ENCODE results near the gene HS6ST1. TPM values are rescaled to one million over a fixed set of nuclear protein-coding genes. Genes with fewer than 3 reads are reported as not detected.

HS6ST1 gene
- total and polyA plus RNA-seq, 4 donors = 17.9 to 31.9 (median 25.4) TPM

- H3K27ac ChIP-seq (ENCODE audit: low read depth in 1 of 2, low read length in 2 of 2) = peak overlapping the region; percentile 71 to 74
- H3K9me3 ChIP-seq (ENCODE audit: control insufficient read depth in 4 of 4, low read length in 3 of 4) = no peaks in the 10 kb centered on the region
- TF ChIP-seq GABPA (IDR thresholded peaks at IDR 0.05 in 1 of 2, conservative IDR thresholded peaks at IDR 0.05 in 1 of 2) (no peak), RAD21 (IDR thresholded peaks at IDR 0.05) (no peak), MAX (IDR thresholded peaks at IDR 0.05) (no peak), SP1 (IDR thresholded peaks at IDR 0.05) (no peak), FOXA2 (IDR thresholded peaks at IDR 0.05) (no peak), RXRA (IDR thresholded peaks at IDR 0.05) (no peak)
- H3K36me3 ChIP-seq (ENCODE audit: control insufficient read depth in 4 of 4, insufficient read depth in 3 of 4, low read depth in 1 of 4, low read length in 3 of 4) = no peaks in the 10 kb centered on the region
- no peak overlapping the region for H3K4me3 ChIP-seq (ENCODE audit: low read depth in 1 of 3, low read length in 3 of 3)
- peaks cover 22 to 80% (median 62%) of the 10 kb centered on the region in 4 donors for H3K4me1 ChIP-seq (ENCODE audit: control insufficient read depth in 4 of 4, insufficient read depth in 4 of 4, low read length in 3 of 4)
- no peak for DNase-seq (ENCODE audit: low spot score)
- peak overlapping the region in 1 of 2 donors; percentile 24 for H3K9ac ChIP-seq (ENCODE audit: low read depth in 1 of 2, low read length in 2 of 2)
- H3K27me3 ChIP-seq (ENCODE audit: control insufficient read depth in 4 of 4, insufficient read depth in 4 of 4, low read length in 3 of 4) = no peaks in the 10 kb centered on the region
- WGBS = 81% methylated on average over 12 of the region's 12 CpGs
Measured at GRCh38 chr2:128285329-128285931, 33.2 kb downstream of the HS6ST1 start.

- 33% methylated on average over 11 of the region's 11 CpGs for WGBS
- no peak overlapping the region for H3K9ac ChIP-seq (ENCODE audit: low read depth in 1 of 2, low read length in 2 of 2)
- no peak overlapping the region for H3K4me3 ChIP-seq (ENCODE audit: low read depth in 1 of 3, low read length in 3 of 3)
- peak overlapping the region; percentile 71 to 74 for H3K27ac ChIP-seq (ENCODE audit: low read depth in 1 of 2, low read length in 2 of 2)
- H3K36me3 ChIP-seq (ENCODE audit: control insufficient read depth in 4 of 4, insufficient read depth in 3 of 4, low read depth in 1 of 4, low read length in 3 of 4) = no peaks in the 10 kb centered on the region
- H3K4me1 ChIP-seq (ENCODE audit: control insufficient read depth in 4 of 4, insufficient read depth in 4 of 4, low read length in 3 of 4) = peaks cover 25 to 80% (median 62%) of the 10 kb centered on the region in 4 donors
- no peaks in the 10 kb centered on the region for H3K27me3 ChIP-seq (ENCODE audit: control insufficient read depth in 4 of 4, insufficient read depth in 4 of 4, low read length in 3 of 4)
- DNase-seq (ENCODE audit: low spot score) = no peak
- TF ChIP-seq RAD21 (IDR thresholded peaks at IDR 0.05) (peak in 1 of 2 donors; percentile 27), YY1 (IDR thresholded peaks at IDR 0.05) (peak; percentile 36), NR2F2 (IDR thresholded peaks at IDR 0.05) (peak; percentile 70), HNF4A (conservative IDR thresholded peaks at IDR 0.05) (peak; percentile 63 to 87), SP1 (IDR thresholded peaks at IDR 0.05) (peak; percentile 27), HNF4G (IDR thresholded peaks at IDR 0.05) (no peak), TAF1 (conservative IDR thresholded peaks at IDR 0.05) (no peak), RXRA (IDR thresholded peaks at IDR 0.05) (peak; percentile 41 to 98)
- no peaks in the 10 kb centered on the region for H3K9me3 ChIP-seq (ENCODE audit: control insufficient read depth in 4 of 4, low read length in 3 of 4)
Measured at GRCh38 chr2:128284841-128285240, 33.8 kb downstream of the HS6ST1 start.

GRCh38 chr2:128284037-128284441 is 34.6 kb downstream of the HS6ST1 start:
- no peak for DNase-seq (ENCODE audit: low spot score)
- 88% methylated on average over 7 of the region's 7 CpGs for WGBS
- H3K4me1 ChIP-seq (ENCODE audit: control insufficient read depth in 4 of 4, insufficient read depth in 4 of 4, low read length in 3 of 4) = peaks cover 25 to 75% (median 60%) of the 10 kb centered on the region in 4 donors

GRCh38 chr2:128282976-128283810 is 35.5 kb downstream of the HS6ST1 start:
- H3K4me1 ChIP-seq (ENCODE audit: control insufficient read depth in 4 of 4, insufficient read depth in 4 of 4, low read length in 3 of 4) = peaks cover 25 to 72% (median 60%) of the 10 kb centered on the region in 4 donors

More at GRCh38 chr2:128284037-128284441, 34.6 kb downstream of the HS6ST1 start:
- Histone ChIP-seq H3K27ac (ENCODE audit: low read depth in 1 of 2, low read length in 2 of 2) (peak overlapping the region in 1 of 2 donors; percentile 8), H3K4me3 (ENCODE audit: low read depth in 1 of 3, low read length in 3 of 3) (no peak overlapping the region), H3K9ac (ENCODE audit: low read depth in 1 of 2, low read length in 2 of 2) (no peak overlapping the region), H3K9me3 (ENCODE audit: control insufficient read depth in 4 of 4, low read length in 3 of 4) (no peaks in the 10 kb centered on the region), H3K27me3 (ENCODE audit: control insufficient read depth in 4 of 4, insufficient read depth in 4 of 4, low read length in 3 of 4) (no peaks in the 10 kb centered on the region), H3K36me3 (ENCODE audit: control insufficient read depth in 4 of 4, insufficient read depth in 3 of 4, low read depth in 1 of 4, low read length in 3 of 4) (no peaks in the 10 kb centered on the region)
- TF ChIP-seq GABPA (IDR thresholded peaks at IDR 0.05 in 1 of 2, conservative IDR thresholded peaks at IDR 0.05 in 1 of 2) = no peak
- TF ChIP-seq FOXA2 (IDR thresholded peaks at IDR 0.05) = no peak

More at GRCh38 chr2:128282976-128283810, 35.5 kb downstream of the HS6ST1 start:
- Histone ChIP-seq H3K36me3 (ENCODE audit: control insufficient read depth in 4 of 4, insufficient read depth in 3 of 4, low read depth in 1 of 4, low read length in 3 of 4) (no peaks in the 10 kb centered on the region), H3K27me3 (ENCODE audit: control insufficient read depth in 4 of 4, insufficient read depth in 4 of 4, low read length in 3 of 4) (no peaks in the 10 kb centered on the region), H3K9ac (ENCODE audit: low read depth in 1 of 2, low read length in 2 of 2) (no peak overlapping the region), H3K27ac (ENCODE audit: low read depth in 1 of 2, low read length in 2 of 2) (peak overlapping the region in 1 of 2 donors; percentile 39), H3K9me3 (ENCODE audit: control insufficient read depth in 4 of 4, low read length in 3 of 4) (no peaks in the 10 kb centered on the region), H3K4me3 (ENCODE audit: low read depth in 1 of 3, low read length in 3 of 3) (no peak overlapping the region)
- TF ChIP-seq HNF4A (conservative IDR thresholded peaks at IDR 0.05) (no peak), ATF3 (IDR thresholded peaks at IDR 0.05) (no peak), SP1 (IDR thresholded peaks at IDR 0.05) (no peak), RAD21 (IDR thresholded peaks at IDR 0.05) (peak; percentile 50 to 58), NR2F2 (IDR thresholded peaks at IDR 0.05) (no peak)
- 82% methylated on average over 8 of the region's 8 CpGs for WGBS
- no peak for DNase-seq (ENCODE audit: low spot score)
